Naive thymus-derived CD4-positive, alpha-beta T cell (primary cell): ENCODE measurements around the gene MLXIPL. TPM values are rescaled to one million over a fixed set of nuclear protein-coding genes. Genes with fewer than 3 reads are reported as not detected.

Experiments
- ATAC-seq: fragments of 150-1000 bp; cut with Tn5 transposase; 2 replicates; pipeline ENCODE4 v1.10.0; 2021; ENCODE audit warnings: mild to moderate bottlenecking, moderate library complexity
- CTCF ChIA-PET: fragments of 350-600 bp; sonication (Branson Sonifier 250); formaldehyde crosslinking; loops from one replicate; lab custom pipeline; 2021; ENCODE audit warnings: antibody characterized with exemption; lab: Charles Lee
- POLR2A ChIA-PET: fragments of 350-600 bp; sonication (Branson Sonifier 250); formaldehyde crosslinking; loops from one replicate; lab custom pipeline; 2021; ENCODE audit warnings: antibody characterized with exemption, inconsistent platforms; lab: Charles Lee
- DNase-seq, 9 donors: peaks; one replicate each; pipeline versions ENCODE4 v3.0.0 to v3.0.0-alpha.2; 2020 to 2022; ENCODE audit warnings: mixed read lengths in 1 of 9
- H3K27ac ChIP-seq: one replicate; pipeline ENCODE4 v1.7.0; 2013; ENCODE audit warnings: mild to moderate bottlenecking, low read depth, low read length, moderate library complexity
- H3K27me3 ChIP-seq, 2 donors: one replicate each; pipeline ENCODE4 v1.7.0; 2013; ENCODE audit warnings: low read length in 2 of 2, mild to moderate bottlenecking in 2 of 2, moderate library complexity in 2 of 2; ENCODE audit not compliant: control insufficient read depth in 2 of 2, insufficient read depth in 2 of 2
- H3K36me3 ChIP-seq, 3 experiments: 1 replicate in 2 of 3; 2 replicates in 1 of 3; pipeline ENCODE4 v1.7.0; 2013; ENCODE audit warnings: low read length in 3 of 3, mild to moderate bottlenecking in 3 of 3, moderate library complexity in 1 of 3; ENCODE audit not compliant: insufficient read depth in 3 of 3, control insufficient read depth in 2 of 3
- H3K4me1 ChIP-seq, 2 donors: one replicate each; pipeline ENCODE4 v1.7.0; 2013; ENCODE audit warnings: low read length in 2 of 2, mild to moderate bottlenecking in 2 of 2, moderate library complexity in 1 of 2; ENCODE audit not compliant: control insufficient read depth in 2 of 2, insufficient read depth in 2 of 2
- H3K4me3 ChIP-seq: 2 replicates; pipeline ENCODE4 v1.7.0; 2013; ENCODE audit warnings: mild to moderate bottlenecking, low read length
- H3K9me3 ChIP-seq, 3 experiments: 1 replicate in 2 of 3; 2 replicates in 1 of 3; pipeline ENCODE4 v1.7.0; 2013; ENCODE audit warnings: low read length in 3 of 3; ENCODE audit not compliant: control insufficient read depth in 2 of 3
- H3K27ac Mint-ChIP-seq, 9 donors: one replicate each; pipeline ENCODE4 v1.8.0; 2020 to 2022; ENCODE audit warnings: mixed read lengths in 9 of 9, mild to moderate bottlenecking in 8 of 9, moderate library complexity in 5 of 9, inconsistent platforms in 2 of 9
- H3K27me3 Mint-ChIP-seq, 5 donors: one replicate each; pipeline ENCODE4 v1.8.0; 2021 to 2022; ENCODE audit warnings: mixed read lengths in 5 of 5, mild to moderate bottlenecking in 1 of 5
- H3K36me3 Mint-ChIP-seq, 5 donors: one replicate each; pipeline ENCODE4 v1.8.0; 2020 to 2022; ENCODE audit warnings: mixed read lengths in 5 of 5, mild to moderate bottlenecking in 3 of 5, inconsistent platforms in 1 of 5
- H3K4me1 Mint-ChIP-seq, 7 donors: one replicate each; pipeline ENCODE4 v1.8.0; 2020 to 2022; ENCODE audit warnings: mixed read lengths in 7 of 7, mild to moderate bottlenecking in 3 of 7, inconsistent platforms in 1 of 7
- H3K4me3 Mint-ChIP-seq, 10 donors: one replicate each; pipeline ENCODE4 v1.8.0; 2020 to 2022; ENCODE audit warnings: mild to moderate bottlenecking in 10 of 10, mixed read lengths in 10 of 10, moderate library complexity in 6 of 10, inconsistent platforms in 2 of 10
- H3K9me3 Mint-ChIP-seq, 11 donors: one replicate each; pipeline ENCODE4 v1.8.0; 2020 to 2022; ENCODE audit warnings: mixed read lengths in 11 of 11, mild to moderate bottlenecking in 4 of 11, inconsistent platforms in 1 of 11, moderate library complexity in 1 of 11
- intact Hi-C, 2 donors: fragments of 100-400 bp; cut with micrococcal nuclease; formaldehyde crosslinking; loops; one replicate each; pipeline ENCODE4 v1.15.1; 2023
- polyA plus RNA-seq, 2 donors: library from polyadenylated mRNA; unstranded; fragments of 300-500 nt; fragmentation: Illumina TruSeq; gene quantifications; one replicate each; pipeline ENCODE4 v1.2.3, GENCODE V29; 2021
- total RNA-seq, 6 experiments: library from RNA in 5 of 6; stranded (reverse) in 5 of 6; gene quantifications; 1 replicate in 5 of 6; 2 replicates in 1 of 6; pipeline ENCODE4 v1.2.3 and lab custom pipeline; 2021 to 2026

MLXIPL gene
- total and polyA plus RNA-seq, 7 experiments from 2014 or later, result not detected

DNA sequence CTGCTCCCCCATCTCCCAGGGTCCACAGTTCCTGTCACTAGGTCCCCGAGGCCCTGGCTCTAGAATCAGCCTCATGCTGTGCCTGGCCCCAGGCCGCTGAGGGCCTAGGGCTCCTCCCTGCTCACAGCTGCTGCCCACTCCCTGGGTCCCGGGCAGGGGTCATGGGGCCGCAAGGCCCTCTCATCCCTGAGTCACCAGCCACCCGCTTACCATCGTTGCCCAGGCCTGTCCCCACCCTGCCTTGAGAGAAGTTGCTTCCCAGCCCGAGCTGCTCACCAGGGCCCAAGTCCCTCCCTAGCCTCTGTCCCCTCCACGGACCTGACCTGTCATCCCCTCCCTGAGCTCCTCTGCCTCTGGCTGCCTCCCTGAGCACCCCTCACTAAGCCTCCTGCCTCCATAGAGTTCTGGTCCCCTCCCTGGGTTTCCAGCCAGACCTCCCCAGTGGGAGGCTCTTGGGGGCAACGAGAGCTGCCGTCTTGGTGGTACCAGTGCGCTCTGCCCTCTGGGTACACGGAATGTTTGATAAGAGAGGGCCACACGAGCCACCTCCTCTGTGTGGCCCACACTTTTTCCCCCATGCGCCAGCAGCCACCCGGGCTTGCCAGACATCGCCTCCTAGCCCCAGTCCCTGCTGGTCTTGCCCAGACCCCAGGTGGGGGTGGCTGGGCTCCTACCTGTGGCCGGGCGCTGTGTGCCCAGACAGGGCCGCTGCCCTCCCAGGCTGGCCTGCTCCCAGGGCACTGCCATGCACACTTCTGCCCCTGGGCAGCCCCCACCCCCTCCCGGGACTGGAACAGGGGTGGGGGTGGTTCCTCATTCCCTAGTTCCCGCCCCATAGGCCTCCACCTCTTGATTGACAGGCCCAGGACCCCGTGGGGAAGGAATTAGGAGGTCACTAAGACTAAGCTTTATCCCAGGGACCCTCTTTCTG, 21.3 kb downstream of the MLXIPL start:
- Mint-ChIP-seq H3K27me3 (peaks cover 8 to 22% (median 12%) of the 10 kb centered on the region in 5 donors), H3K4me1 (peaks cover 0 to 5% (median 0%) of the 10 kb centered on the region in 7 donors), H3K36me3 (peaks cover 0 to 4% (median 0%) of the 10 kb centered on the region in 5 donors), H3K27ac (no peak overlapping the region), H3K4me3 (no peak overlapping the region), H3K9me3 (no peaks in the 10 kb centered on the region)
- H3K27me3 ChIP-seq, result no peaks in the 10 kb centered on the region
- intact Hi-C loops, result no loop called here
- H3K9me3 ChIP-seq, result no peaks in the 10 kb centered on the region
- ChIA-PET POLR2A (no interaction called here), CTCF (interaction anchor here (1.6 kb wide), 1 partner anchor 135 kb away, joined by 3 read pairs; no protein-coding TSS in a partner anchor)
- H3K36me3 ChIP-seq, result no peaks in the 10 kb centered on the region
- no peaks in the 10 kb centered on the region for H3K4me1 ChIP-seq
- no peak overlapping the region for H3K27ac ChIP-seq
- no peak overlapping the region for H3K4me3 ChIP-seq
- DNase-seq (no peak), ATAC-seq (peak; percentile 28)

DNA sequence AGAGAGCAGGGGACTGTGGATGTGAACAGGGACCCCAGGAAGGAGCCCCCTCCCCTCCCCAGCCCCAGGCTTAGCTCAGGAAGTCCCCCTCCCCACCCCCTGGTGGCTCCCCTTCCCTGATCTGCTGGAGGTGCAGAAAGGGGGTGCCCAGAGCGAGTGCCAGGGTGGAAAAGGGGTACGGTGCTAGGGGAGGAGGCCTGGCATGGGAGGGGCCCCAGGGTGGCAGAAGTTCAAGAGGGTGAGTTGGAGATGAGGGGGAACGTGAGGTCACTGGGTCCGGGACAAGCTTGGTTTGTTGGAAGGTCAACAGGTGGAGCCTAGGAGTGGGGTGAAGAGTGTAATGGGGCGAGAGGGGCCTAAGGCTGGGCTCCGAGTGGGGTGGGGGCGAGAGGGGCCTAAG, 24.4 kb downstream of the MLXIPL start:
- POLR2A ChIA-PET, result no interaction called here
- no peaks in the 10 kb centered on the region for H3K9me3 Mint-ChIP-seq
- peaks cover 0 to 7% (median 0%) of the 10 kb centered on the region in 5 donors for H3K36me3 Mint-ChIP-seq
- DNase-seq (no peak), ATAC-seq (no peak)
- Histone ChIP-seq H3K27me3 (no peaks in the 10 kb centered on the region), H3K36me3 (no peaks in the 10 kb centered on the region), H3K27ac (no peak overlapping the region), H3K4me3 (no peak overlapping the region), H3K4me1 (no peaks in the 10 kb centered on the region), H3K9me3 (no peaks in the 10 kb centered on the region)
- H3K27ac Mint-ChIP-seq, result no peak overlapping the region
- intact Hi-C loops, result no loop called here
- no peak overlapping the region for H3K4me3 Mint-ChIP-seq
- H3K27me3 Mint-ChIP-seq, result peaks cover 7 to 20% (median 8%) of the 10 kb centered on the region in 5 donors
- CTCF ChIA-PET, result no interaction called here
- H3K4me1 Mint-ChIP-seq, result peaks cover 0 to 3% (median 0%) of the 10 kb centered on the region in 7 donors

DNA sequence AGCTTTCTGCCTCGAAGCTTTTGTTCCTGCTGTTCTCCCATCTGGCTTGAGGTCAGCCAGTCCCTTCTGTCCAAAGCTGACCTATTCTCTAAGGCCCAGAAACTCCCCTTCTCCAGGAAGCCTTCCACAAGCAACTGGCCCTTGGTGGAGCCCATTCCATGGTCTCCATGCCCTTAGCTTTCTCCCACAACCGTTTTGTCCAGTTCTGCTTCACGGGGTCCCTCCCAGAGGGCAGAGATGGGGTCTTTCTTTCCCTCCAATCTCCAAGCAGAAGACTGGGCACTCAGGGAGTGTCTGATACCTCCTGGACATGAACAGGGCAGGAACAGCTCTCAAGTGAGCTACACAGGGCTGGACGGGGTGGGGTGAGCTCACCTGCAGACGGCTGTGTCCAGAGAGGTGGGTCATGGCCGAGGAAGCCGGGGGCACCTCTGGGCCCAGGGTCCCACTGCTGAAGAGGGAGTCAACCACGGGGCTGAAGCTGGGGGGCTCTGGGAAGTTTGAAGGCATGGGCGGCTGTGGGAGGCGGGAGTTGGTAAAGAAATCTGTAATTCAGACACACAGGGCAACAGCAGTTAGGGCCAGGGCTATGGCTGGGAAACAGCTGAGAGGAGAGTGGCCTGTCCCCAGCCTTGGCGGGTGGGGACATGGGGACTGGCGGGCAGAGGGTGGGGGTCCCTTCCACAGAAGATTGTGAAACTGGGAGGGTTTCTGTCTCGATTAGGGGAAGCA, 25.0 kb downstream of the MLXIPL start:
- ATAC-seq (no peak), DNase-seq (no peak)
- Histone ChIP-seq H3K36me3 (no peaks in the 10 kb centered on the region), H3K27me3 (no peaks in the 10 kb centered on the region), H3K9me3 (no peaks in the 10 kb centered on the region), H3K4me1 (no peaks in the 10 kb centered on the region), H3K27ac (no peak overlapping the region), H3K4me3 (no peak overlapping the region)
- intact Hi-C loops, result no loop called here
- peaks cover 0 to 7% (median 0%) of the 10 kb centered on the region in 5 donors for H3K36me3 Mint-ChIP-seq
- no peak overlapping the region for H3K27ac Mint-ChIP-seq
- peaks cover 0 to 3% (median 0%) of the 10 kb centered on the region in 7 donors for H3K4me1 Mint-ChIP-seq
- peaks cover 7 to 20% (median 8%) of the 10 kb centered on the region in 5 donors for H3K27me3 Mint-ChIP-seq
- no peak overlapping the region for H3K4me3 Mint-ChIP-seq
- POLR2A ChIA-PET, result no interaction called here
- no peaks in the 10 kb centered on the region for H3K9me3 Mint-ChIP-seq
- CTCF ChIA-PET, result interaction anchor here (0.6 to 1.0 kb wide), 3 partner anchors 8 to 136 kb away, joined by 3 to 4 read pairs (median 3); no protein-coding TSS in a partner anchor

DNA sequence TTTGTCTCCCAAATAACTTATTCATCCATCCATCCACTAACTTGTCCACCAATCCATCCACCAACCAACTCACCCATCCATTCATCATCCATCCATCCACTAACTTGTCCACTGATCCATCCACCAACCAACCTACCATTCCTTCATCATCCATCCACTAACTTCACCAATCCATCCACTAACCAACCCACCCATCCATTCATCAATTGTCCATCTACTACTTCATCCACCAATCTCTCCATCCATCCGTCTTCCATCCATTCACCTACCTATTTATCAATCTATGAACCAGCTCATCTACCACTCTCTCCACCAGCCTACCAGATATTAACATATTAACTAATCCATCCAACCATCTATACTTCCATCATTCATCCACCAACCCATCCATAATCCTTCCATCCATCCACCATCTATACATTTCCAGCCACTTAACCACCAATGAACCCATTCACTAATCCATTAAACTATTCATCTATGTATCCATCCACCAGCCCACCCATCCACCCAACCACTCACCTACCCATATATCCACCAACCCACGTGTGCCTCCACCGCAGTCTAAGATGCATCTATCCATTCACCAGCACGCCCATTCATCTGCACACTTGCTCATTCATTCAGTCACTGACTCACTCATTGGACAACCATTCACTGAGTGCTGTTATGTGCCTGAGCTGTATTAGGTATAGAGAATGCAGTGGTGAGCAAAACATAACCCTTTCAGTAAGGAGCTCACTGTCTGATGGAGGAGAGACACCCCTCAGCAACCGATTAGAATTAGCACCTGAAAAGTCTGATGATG, 26.1 kb downstream of the MLXIPL start:
- H3K4me3 Mint-ChIP-seq, result no peak overlapping the region
- no peaks in the 10 kb centered on the region for H3K27me3 ChIP-seq
- no peaks in the 10 kb centered on the region for H3K36me3 ChIP-seq
- ATAC-seq (no peak), DNase-seq (no peak)
- no peaks in the 10 kb centered on the region for H3K4me1 ChIP-seq
- no peak overlapping the region for H3K4me3 ChIP-seq
- peaks cover 0 to 3% (median 0%) of the 10 kb centered on the region in 7 donors for H3K4me1 Mint-ChIP-seq
- H3K27me3 Mint-ChIP-seq, result peaks cover 7 to 20% (median 8%) of the 10 kb centered on the region in 5 donors
- H3K27ac ChIP-seq, result no peak overlapping the region
- peaks cover 0 to 7% (median 0%) of the 10 kb centered on the region in 5 donors for H3K36me3 Mint-ChIP-seq
- CTCF ChIA-PET, result interaction anchor here (1.0 kb wide), 1 partner anchor 9 kb away, joined by 3 read pairs; no protein-coding TSS in a partner anchor
- intact Hi-C loops, result no loop called here
- POLR2A ChIA-PET, result no interaction called here
- no peak overlapping the region for H3K27ac Mint-ChIP-seq
- H3K9me3 Mint-ChIP-seq, result no peaks in the 10 kb centered on the region
- H3K9me3 ChIP-seq, result no peaks in the 10 kb centered on the region

DNA sequence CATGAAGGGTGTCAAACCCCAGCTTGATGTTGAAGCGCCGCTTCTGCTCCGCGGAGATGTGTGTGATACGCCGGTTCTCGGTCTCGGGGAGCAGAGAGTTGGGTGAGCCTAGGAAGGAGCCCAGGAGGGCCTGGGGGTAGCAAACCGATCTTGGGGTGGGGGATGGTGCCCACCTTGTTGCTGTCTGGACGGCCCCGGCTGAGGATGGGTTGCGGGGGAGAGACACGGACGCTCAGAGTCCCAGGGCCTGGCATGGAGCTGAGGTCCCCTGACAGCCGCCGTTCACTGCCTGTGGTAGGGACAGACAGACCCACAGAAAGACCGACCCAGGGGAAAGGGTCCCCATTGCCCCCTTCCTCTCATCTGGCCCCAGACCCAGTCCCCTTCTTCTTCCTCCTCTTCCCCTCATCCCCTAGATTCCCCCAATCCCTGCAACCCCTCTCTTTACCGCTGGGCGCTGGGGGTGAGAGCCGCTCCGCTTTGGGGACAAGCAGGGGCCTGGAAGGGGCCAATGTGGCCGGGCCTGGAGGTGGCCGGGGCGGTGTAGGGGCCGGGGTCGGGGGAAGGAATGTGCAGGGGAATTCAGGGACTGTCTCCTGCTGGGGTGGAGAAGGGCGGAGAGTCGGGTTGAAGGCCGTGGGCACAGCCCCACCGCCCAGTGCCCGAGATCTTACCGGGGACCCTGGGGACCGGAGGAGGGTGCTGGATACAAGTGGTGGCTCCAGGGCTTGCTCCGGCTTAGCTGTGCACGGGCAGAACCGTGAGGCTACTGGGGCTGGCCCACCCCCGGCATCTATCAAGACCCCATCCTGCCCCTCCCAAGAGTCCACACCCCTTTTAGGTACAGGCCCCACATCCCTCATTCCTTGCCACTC, 27.9 kb downstream of the MLXIPL start:
- H3K36me3 ChIP-seq, result no peaks in the 10 kb centered on the region
- DNase-seq, result no peak
- no peak overlapping the region for H3K27ac ChIP-seq

More for the DNA sequence above, 27.9 kb downstream of the MLXIPL start:
- no peak overlapping the region for H3K4me3 Mint-ChIP-seq
- H3K27me3 Mint-ChIP-seq, result peaks cover 8 to 20% (median 9%) of the 10 kb centered on the region in 5 donors
- POLR2A ChIA-PET, result no interaction called here
- peaks cover 0 to 1% (median 0%) of the 10 kb centered on the region in 11 donors for H3K9me3 Mint-ChIP-seq
- H3K27ac Mint-ChIP-seq, result no peak overlapping the region
- no peak overlapping the region for H3K4me3 ChIP-seq
- CTCF ChIA-PET, result interaction anchor here (0.6 kb wide), 1 partner anchor 139 kb away, joined by 3 read pairs; no protein-coding TSS in a partner anchor
- no peaks in the 10 kb centered on the region for H3K9me3 ChIP-seq
- no peaks in the 10 kb centered on the region for H3K27me3 ChIP-seq
- intact Hi-C loops, result no loop called here
- H3K4me1 ChIP-seq, result no peaks in the 10 kb centered on the region
- no peak for ATAC-seq
- H3K4me1 Mint-ChIP-seq, result peaks cover 0 to 1% (median 0%) of the 10 kb centered on the region in 7 donors
- peaks cover 0 to 7% (median 0%) of the 10 kb centered on the region in 5 donors for H3K36me3 Mint-ChIP-seq
